ENCODE results near the gene OPRD1. TPM values are rescaled to one million over a fixed set of nuclear protein-coding genes. Genes with fewer than 3 reads are reported as not detected.

The OPRD1 gene
- total RNA-seq, result under 0.01 TPM in 1 of 2 replicates, not detected in the other

GRCh38 chr1:28811766-28812668 lies at the start of gene OPRD1:
TSS of gene OPRD1 (plus strand) at chr1:28812170. CDS start at chr1:28812384, 214 bp downstream.

GRCh38 chr1:28914228-28915030 lies 102.5 kb downstream of the OPRD1 start, which contains the start of gene EPB41:
TSS of gene EPB41 (plus strand) at chr1:28914569. CDS start at chr1:28987438, 72,869 bp downstream.

Other genes starting within 250 kb of the OPRD1 start
- gene RAB42, start 219.9 kb upstream of the OPRD1 start, total RNA-seq, result 0.21 and 30.6 TPM in 2 replicates
- 31.1 and 46.9 TPM in 2 replicates for gene TAF12, start 169.1 kb upstream of the OPRD1 start, total RNA-seq
- not detected in 2 replicates for gene RNU11, start 163.6 kb upstream of the OPRD1 start, total RNA-seq
- gene GMEB1, start 143.4 kb upstream of the OPRD1 start, total RNA-seq, result 10.4 and 12.3 TPM in 2 replicates
- 55.8 and 56.4 TPM in 2 replicates for gene YTHDF2, start 75.2 kb upstream of the OPRD1 start, total RNA-seq
- gene EPB41, start 102.4 kb downstream of the OPRD1 start, total RNA-seq, result 31.1 and 32.8 TPM in 2 replicates

All from tracheal epithelial cell (primary cell).